HG02981 (cell line): Measurements from ENCODE around the gene NFIB.

Experiments used
- ATAC-seq: cut with Tn5 transposase; IDR thresholded peaks from one replicate; pipeline ENCODE4 v1.9.1; 2021; ENCODE audit warnings: mild to moderate bottlenecking, moderate library complexity; ENCODE audit not compliant: unreplicated experiment

The NFIB gene

DNA sequence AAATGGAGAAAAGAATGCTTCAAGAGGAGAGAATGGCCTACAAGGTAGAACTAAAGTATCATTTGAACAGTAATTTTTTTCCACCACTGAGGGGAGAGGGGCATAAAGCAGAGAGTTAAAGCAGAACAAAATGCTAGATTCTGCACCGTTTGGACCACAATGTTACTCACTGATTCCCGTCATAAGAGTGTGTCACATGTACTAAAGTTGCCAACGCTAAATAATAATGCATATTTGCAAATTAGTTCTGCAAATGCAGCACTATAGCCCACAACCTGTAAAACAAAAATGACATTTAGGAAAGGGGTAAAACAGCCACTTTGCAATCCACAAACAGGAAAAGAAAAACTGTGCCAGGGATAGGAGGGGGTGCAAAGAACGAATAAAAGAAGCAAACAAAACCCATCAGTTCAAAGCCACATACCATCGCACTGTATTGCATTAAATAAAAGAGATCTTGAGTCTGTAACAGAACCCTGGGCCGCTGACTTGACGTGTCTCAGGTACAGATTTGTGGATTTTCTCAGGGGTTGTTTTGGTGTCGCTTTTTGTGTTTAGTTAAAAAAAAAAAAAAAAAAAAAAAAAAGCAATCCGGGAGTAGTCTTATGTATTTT, 7.7 kb upstream of the NFIB start:
- ATAC-seq, result no peak

DNA sequence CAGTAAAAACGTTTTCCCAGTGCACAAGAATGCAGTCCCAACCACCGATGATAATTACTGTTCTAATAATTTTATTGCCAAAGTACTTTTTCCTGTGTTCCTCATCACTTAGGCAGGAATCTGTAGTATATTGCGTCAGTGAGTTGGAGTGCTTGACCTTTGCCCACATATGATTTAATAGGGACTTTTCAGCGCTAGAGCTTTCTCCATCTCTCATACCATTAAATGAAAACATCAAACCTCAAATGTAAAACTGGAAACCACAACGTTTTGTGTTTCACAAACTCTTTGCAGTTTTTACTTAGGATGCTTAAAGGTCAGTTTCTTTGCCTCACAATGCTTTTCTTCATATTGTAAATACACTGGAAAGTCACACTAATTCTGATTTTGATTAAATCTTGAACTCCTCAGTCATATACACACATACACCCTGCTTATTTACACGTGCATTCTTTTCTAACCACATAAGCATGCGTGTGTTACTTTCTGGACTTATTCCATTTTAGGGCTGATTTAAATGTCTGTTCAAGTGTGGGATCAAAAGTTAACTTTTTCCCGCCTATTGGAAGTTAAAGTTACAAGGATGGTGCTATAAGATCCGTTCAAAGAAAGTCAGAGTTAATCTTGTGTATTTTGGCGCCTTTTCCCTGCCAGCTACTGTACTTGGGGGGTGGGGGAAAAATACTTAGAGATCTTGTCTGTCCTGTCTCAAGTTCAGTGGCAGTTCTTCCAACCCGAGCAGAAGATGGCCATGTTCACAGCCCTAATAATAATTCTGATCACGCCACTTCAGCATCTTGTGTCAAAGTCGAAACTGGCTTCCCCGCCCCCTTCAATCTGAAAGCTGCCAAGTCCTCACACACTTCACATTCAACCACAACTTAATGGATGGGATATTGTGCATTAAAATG, 6.6 kb upstream of the NFIB start:
- ATAC-seq, result no peak

DNA sequence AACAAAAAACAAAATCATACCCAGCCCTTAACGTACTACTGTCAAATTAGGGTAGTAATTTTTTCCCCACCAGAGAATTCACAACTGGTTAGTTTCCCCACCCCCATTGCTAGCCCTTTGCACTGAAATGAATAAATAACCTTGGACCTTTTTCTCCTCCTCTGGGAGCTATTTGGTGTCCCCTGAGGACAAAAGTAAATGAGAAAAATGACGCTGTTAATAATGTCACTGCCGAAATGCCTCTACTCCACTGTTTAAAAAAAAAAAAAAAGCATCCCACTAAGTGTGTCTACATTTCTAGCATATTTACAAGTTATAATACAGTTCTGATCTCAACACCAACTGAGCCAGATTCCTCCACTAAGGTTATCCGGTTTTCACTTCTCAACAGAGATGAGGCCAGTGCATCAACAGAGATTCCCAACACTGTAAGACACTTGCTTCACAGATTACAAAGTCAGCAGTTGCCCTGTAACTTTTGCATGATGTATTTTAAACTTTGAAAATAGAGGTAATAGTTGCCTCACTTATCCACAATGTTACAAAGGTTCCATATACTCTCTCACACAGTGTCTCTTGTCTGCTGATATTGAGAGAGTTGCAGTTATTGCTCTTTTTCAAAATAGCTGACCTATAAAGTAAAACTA, 5.1 kb upstream of the NFIB start:
- no peak for ATAC-seq

DNA sequence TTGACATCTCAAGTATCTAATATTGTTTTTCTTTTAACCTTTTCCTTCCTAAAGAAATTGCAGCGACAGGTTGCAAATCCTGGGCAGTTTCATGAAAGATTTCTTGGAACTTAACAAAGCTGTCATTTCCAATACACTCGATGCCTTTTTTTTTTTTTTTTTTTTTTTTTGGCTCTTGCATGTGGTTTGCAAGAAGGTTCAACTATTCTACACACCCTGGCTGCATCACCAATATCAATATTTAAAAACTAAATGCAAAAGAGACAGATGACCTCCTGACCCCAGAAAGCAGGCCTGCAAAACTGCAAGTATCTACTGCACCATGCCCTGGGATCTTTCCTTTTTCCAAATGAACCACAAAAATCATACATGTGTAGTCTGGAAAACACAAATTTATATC, 4.4 kb upstream of the NFIB start:
- no peak for ATAC-seq

DNA sequence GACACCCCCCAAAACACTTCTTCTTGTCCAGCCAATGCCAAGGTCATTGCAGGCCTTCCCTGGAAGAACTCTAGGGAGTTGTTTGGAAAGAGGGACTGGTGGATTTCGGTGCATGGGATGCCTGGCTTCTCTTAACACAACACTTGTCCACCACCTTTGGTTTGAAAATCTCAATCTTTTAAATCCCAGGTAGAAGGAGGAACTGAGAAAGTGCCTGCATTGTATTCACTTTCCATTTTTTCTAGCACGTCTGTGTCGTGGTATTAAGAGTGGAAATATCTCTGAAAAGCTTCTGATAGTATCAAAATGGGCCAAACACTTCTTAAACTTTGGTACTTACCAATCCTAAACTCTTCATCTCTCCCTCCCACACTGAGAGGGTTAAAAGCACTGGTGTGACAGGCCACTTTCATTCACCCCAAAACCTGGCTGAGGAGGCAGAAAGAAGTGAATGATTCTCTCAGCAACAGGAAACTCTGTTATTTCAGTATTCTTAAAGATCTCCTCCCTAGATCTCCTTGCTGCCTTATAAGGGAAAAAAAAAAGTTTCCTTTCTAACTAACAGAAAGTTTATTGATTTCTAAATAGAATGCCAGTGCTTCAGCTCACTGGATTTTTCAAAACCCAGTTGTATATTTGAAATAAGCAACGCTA, 3.9 kb upstream of the NFIB start:
- ATAC-seq, result peak; percentile 13

DNA sequence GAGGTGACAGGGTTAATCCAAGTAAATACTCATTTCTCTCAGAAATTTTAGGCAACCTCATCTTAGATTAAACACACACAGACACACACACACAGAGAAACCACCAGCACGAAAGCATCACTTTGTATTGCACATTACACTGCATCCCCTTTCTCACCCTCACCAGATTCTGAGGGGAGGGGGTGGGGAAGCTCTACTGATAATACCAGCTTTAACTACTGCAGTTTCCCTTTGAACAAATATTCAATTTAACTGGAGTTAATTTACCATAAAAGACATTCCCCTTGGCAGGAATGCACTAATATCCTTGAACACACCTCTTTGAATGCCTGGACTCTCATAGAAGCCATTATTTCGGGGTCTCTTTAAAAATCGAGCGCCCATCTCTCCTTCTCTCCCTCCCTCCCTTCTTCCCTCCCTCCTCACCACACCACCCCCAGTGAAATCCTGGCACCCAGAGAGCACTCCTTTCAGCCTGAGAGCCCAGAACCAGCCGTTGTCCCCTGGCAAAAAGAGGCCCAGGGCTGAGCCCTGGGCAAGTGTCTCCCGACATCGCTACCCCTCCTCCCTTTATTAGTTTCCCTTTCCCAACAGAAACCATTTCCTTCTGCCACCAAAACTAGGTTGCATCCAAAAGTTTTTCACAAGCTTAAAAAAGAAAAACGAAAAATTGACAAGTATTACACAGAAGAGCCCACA, 2.8 kb upstream of the NFIB start:
- no peak for ATAC-seq

DNA sequence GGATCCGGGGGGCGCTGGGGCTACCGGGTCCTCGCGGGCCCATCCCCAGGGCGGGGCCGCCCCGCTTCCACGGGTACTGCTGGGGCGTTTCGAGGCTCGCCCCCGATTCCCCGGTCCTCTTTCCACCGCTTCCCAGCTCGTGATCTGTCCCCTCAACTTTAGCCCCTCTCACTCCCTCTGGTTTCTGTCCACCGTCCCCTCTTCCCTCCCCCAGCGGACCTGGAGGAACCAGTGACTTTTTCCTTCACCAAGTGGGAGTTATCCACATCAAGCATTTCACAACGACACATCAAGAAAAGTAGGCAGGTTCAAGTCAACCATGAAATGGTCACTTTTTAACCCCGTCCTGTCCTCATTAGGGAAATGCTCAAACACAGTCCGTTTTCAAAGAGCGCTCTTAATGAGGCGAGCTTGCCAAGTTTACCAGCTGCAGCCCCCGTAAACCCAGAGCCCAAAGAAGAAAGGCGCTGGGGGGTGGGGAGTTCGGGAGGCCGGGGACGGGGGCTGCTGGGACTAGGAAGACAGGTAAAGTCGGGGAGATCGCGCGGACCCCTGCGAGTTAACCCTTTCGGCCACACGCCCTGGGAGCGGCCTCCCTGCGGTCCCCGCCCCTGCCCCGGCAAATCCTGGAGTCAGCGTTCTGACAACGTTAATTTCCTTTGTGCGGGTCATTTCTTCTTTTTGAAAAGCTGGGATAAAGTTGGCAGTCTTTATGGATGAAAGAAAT, 2.1 kb upstream of the NFIB start:
- no peak for ATAC-seq

DNA sequence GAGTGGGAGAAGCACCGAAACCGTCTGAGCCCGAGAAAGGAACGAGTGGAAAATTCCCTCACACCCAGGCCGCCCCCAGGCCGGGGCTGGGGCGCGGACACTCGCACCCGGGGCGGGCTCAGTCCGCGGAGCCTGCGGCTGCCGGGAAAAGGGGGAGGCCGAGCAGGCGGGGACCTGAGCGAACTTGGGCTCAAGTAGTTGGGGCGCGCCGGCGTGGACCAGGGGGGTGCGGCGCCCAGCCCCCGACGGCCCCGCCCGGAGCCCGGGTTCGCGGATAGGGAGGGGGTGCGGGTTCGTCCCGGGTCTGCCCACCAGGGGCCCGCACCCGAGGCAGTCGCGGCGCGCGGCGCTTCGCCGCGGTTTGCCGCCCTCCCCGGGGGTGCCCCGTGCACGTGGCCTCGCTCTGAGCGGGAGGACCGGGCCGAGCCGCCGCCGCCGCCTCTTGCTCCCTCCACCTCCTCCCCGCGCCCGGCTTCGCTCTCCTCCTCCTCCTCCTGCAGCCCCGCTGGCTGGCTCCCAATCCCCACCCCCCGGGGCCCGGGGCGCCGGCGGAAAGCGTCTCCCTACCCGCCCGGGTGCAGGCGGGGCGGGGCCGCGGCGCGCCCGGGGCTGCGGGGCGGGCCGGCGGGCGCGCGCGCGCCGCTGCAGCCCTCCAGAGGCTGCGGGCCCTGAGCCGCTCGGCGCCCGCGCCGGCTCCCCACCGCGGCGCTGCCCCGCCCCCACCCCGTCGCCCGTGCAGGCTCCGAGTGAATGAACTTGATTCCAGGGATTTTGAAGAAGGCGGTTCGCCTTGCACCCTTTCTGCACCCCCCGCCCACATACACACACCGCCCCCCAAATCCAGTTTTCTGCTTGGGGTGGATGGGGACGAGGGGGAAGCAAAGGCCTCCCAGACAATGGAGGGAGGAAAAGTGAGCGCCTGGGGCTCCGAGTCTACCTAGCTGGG, 1.3 kb upstream of the NFIB start:
- ATAC-seq, result peak; percentile 32

DNA sequence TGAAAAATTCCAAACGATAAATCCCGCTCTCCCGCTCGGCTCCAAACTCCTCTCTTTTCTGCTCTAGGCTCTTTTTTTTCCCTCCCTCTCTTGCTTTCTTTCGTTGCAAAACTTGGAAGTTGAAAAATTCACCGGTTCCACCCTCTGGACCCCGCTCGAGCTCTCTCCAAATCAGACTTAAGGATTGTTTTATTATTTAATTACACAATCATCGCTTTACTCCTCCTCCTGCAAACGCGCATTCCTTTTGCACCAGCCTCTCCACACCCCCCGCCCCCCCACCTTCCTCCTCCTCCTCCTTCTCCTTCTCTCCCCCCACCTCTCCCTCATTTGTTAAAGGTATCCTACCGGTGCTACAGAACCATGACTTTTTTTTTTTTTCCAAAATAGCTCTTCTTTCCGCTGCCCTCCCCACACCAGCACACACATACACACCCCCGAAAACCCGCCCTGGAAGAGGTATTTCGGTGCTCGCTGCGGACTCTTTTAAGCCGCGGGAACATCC, 535 bp upstream of the NFIB start:
- peak; percentile 0 for ATAC-seq

DNA sequence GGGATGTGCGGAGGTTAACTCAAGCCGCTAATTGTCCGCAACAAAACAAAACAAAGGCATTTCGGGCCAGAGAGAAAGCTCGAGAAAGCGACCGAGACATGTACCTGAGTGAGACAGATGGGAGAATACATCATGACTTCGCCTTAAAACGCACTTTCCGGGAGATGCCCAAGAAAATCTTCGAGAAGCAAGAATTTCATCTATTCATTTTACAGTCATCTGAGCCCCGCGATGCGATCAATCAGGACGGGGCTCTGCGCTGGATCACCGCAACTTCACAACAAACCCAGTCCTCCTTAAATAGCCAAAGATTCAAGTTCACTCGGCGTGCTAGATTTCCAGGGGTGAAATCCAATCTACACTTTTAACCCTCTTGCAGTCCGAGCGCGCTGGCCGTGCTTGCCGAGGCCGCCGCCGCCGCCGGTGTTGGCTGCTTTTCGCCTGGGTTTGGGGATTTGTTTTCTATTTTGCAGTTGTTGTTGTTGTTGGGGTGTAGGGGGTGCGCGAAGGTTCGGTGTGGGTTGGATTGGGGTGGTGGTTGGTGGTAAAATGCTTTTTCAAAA, 482 bp downstream of the NFIB start:
- ATAC-seq, result no peak

DNA sequence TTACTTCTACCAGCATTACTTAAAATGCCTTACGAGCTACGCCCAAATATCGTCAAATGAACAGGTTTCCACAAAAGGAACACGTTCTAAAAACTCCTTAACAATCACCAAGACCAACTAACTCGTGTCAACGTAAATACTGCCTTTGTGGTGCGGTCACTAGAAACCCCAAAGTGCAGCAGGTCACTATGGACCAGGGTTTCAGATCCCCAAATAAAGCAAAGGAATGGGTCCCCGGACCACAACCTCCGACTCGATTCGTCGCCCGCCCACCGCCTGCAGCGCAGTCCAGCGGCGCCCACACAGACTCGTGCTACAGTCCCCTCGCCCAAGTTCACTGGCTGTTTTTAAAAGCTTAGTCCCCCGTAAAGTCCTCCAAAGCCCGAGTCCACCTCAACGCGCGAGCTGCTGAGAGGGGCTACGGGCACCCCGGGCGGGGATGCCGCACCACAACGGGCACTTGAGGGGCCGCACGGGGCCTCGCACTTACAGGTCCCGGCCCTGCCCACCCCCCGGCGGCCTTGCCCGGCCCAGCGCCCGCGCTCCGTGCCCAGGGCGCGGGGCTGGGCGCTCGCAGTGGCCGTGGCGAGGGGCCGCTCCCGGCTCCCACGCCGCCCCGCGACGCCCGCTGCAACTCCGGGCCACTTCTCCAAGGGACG, 1.1 kb downstream of the NFIB start:
- no peak for ATAC-seq

DNA sequence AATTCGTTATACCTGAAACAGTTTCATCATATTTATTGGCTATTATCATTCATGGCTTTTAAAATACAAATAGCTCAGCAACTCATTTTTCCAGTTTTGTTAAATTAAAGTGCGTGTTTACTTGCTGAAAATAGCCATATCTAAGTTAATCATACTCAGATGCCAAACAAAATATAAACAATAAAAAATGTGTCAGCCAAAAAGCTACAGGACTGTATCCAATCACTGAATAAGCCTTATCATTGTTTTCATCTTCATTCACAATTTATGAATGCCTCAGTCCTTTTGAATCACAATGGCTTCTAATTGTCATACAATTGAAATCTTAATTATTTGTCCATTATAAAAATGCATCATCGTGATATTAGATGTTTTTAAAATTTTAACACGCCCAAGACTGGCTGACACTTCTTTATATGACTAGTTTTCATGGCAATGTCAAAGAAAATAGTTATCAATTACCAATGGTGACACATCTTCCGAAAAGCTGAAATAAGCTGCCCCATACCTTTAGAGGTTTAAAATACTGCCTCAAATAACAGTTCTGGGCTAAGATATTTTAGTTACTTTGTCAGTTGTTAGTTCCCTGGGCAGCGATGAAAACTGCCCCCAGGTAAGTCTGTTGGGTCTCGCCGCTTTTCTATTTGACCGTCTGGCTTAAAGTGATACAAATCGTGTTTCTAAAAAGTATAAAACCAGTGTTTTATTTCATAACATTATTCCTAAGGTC, 1.8 kb downstream of the NFIB start:
- ATAC-seq, result no peak

DNA sequence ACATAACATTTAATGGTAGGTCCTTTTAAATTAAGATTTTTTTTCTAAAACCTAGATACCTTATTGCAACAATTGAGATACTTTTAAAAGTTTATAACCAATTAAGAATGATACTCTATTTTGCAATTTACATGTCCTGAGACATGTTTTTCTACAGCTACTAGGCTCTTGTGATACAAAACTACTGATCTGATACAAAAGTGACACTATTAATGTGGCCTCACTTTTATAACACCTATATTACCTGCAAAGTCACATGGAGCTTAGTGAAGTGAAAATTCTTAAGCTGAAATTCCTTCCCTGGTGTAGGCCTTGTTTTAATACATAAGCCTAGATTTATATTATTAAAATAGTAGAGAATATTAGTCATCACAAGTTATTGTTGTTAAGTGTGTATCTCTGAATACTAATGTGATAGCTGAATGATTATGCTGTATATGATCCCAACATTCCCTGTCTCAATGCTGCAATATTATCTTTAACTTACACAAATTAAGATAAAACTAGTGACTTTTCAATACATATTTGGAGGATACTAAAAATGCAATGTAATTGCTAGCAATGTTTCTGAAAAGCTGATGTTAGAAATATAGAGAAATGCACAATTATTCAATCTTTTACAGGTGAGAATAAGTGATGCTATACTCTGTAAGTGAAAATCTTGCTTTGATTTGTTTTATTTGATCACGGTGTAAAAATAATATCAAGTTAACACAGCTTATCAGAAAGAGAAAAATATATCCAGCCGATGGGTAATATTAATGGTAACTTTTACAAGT, 2.6 kb downstream of the NFIB start:
- no peak for ATAC-seq

DNA sequence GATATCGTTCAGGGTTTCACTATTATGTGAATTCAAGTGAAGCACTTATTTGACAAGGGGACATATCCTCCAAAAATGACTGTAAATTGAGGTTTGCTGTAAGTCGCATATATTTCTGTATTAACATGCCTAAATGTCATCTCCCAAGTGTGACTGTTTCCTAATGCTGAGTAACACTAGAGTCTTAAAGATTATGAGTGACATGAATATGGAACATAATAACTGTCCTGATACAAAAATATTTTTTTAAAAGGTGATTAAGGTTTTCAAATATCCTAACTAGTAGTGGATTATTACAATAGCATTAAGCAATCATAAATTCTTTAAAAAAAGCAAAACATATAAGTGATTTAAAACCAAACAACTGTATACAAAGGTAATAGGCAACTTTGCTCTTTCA, 3.6 kb downstream of the NFIB start:
- no peak for ATAC-seq

DNA sequence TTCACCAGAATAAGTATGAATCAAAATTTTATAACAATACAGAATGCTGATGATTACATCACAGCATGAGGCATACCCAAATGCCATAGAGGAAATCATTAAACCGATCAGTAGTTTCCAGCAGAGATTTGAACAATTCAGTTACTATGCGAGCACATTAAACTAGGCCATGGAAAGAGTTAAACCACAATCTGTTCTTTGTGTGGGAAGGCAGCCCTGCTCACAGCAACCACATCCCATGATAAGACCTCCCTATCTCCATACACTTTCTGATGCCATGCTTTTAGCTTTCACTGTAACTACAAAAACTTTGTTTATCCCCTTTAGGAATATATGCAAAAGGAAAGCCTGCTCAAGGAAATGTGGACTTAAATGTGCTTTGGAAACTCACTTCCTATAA, 4.5 kb downstream of the NFIB start:
- ATAC-seq, result no peak

DNA sequence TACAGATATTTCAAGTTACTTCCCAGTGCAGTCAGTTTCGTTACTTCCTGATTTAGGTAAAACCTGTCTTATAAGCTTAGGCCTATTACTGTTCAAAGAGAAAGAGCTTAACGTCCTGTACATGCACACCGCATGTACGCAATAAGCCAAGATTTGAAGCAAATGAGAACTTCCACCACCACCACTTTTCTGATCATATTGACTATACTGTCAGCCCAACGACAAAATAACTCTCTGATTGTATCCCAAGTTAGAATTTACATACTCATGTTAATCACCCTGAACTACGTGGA, 5.1 kb downstream of the NFIB start:
- ATAC-seq, result no peak
